Right atrium auricular region (tissue), 2 donors: ENCODE results near the gene COL12A1. TPM values are rescaled to one million over a fixed set of nuclear protein-coding genes. Genes with fewer than 3 reads are reported as not detected.

Experiments used
- DNase-seq: peaks from one replicate; pipeline ENCODE4 v3.0.0-alpha.2; 2019; ENCODE audit warnings: low spot score
- H3K27ac ChIP-seq, 2 donors: fragments of 200-600 bp; sonication (generic); 1 replicate in 1 of 2; 2 replicates in 1 of 2; pipeline ENCODE4 v1.5.1; 2016 to 2019
- H3K27me3 ChIP-seq, 2 donors: fragments of 200-600 bp; sonication (generic); one replicate each; pipeline versions ENCODE4 v1.5.1 to v1.6.0; 2017 to 2019
- H3K36me3 ChIP-seq: fragments of 200-600 bp; sonication (generic); one replicate; pipeline ENCODE4 v1.5.1; 2016
- H3K4me1 ChIP-seq, 2 donors: fragments of 200-600 bp; sonication (generic); one replicate each; pipeline versions ENCODE4 v1.5.1 to v1.6.0; 2017 to 2019
- H3K4me3 ChIP-seq, 2 donors: fragments of 200-600 bp; sonication (generic); 1 replicate in 1 of 2; 2 replicates in 1 of 2; pipeline ENCODE4 v1.5.1; 2017 to 2019; ENCODE audit warnings: mild to moderate bottlenecking in 1 of 2, moderate library complexity in 1 of 2
- H3K9me3 ChIP-seq, 2 donors: fragments of 200-600 bp; sonication (generic); one replicate each; pipeline ENCODE4 v1.5.1; 2019
- total RNA-seq, 2 donors: library from RNA; depleted of rRNA; stranded (reverse); fragments of >200 nt; gene quantifications; one replicate each; pipeline ENCODE4 v1.1.0, GENCODE V29; 2016
- TF ChIP-seq, protein P1 (sequence below), 2 donors: fragments of 200-600 bp; sonication (generic); IDR thresholded peaks; one replicate each; pipeline ENCODE4 v1.5.1; 2019; ENCODE audit warnings: antibody characterized with exemption in 2 of 2

COL12A1 gene
- total RNA-seq, 2 donors from 2014 or later: 28.6 to 29.7 TPM

DNA sequence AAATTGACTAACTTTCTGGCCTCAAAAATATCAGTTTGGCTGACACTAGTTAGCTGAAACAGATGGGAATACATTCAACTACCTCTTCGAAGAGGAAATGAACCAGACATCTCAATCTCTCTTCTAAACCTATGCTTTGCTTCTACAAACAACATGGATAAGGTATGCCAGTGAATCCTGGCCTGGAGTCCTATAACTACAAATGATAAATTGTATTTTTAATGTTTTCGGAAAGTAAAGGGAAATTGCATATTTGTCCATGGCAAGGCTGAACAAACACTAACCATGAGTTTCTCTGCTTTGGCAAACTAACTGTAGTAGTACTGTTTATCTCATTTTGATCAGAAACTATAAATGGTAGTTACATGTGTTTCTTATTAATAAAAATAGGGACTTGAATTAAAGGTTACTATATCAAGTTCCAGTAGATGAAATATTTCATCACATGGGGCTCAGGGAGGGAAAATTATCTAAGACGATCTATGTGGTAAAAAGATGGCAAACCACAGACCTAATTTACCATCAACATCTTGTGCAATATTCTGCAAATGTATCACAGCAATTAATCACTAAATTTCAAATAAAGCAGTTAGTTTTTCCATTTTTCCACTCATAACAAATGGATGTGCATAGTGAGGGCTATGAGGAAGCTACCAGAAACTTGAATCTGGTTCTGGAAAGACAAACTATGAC lies 76.8 kb downstream of the COL12A1 start:
- TF ChIP-seq, protein P1, sequence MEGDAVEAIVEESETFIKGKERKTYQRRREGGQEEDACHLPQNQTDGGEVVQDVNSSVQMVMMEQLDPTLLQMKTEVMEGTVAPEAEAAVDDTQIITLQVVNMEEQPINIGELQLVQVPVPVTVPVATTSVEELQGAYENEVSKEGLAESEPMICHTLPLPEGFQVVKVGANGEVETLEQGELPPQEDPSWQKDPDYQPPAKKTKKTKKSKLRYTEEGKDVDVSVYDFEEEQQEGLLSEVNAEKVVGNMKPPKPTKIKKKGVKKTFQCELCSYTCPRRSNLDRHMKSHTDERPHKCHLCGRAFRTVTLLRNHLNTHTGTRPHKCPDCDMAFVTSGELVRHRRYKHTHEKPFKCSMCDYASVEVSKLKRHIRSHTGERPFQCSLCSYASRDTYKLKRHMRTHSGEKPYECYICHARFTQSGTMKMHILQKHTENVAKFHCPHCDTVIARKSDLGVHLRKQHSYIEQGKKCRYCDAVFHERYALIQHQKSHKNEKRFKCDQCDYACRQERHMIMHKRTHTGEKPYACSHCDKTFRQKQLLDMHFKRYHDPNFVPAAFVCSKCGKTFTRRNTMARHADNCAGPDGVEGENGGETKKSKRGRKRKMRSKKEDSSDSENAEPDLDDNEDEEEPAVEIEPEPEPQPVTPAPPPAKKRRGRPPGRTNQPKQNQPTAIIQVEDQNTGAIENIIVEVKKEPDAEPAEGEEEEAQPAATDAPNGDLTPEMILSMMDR (IDR thresholded peaks at IDR 0.05): no peak
- Histone ChIP-seq H3K27me3 (no peaks in the 10 kb centered on the region), H3K9me3 (no peaks in the 10 kb centered on the region), H3K4me1 (no peaks in the 10 kb centered on the region), H3K4me3 (no peak overlapping the region), H3K36me3 (no peaks in the 10 kb centered on the region), H3K27ac (no peak overlapping the region)
- DNase-seq: no peak

DNA sequence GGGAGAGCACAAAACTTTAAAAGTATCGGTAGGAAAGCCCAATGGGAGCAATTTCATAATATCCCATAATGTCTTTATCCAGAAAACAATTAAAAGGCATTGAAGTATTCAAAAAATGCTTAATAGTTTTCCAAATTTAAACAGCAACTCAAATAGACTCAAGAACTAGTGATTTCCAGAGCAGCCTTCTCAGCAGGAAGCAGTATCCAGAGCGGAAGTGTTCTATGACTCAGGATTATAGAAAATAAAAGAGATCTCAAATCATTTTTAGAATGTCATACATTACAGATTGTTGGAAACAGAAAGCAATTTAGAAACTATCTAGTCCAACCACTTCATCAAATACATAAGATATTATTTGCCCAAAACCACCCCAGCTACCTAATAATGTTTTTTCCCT lies 79.3 kb downstream of the COL12A1 start:
- Histone ChIP-seq H3K4me1 (no peaks in the 10 kb centered on the region), H3K36me3 (no peaks in the 10 kb centered on the region), H3K9me3 (no peaks in the 10 kb centered on the region), H3K27me3 (no peaks in the 10 kb centered on the region), H3K27ac (no peak overlapping the region), H3K4me3 (no peak overlapping the region)
- TF ChIP-seq, protein P1 (IDR thresholded peaks at IDR 0.05): no peak
- DNase-seq: no peak

DNA sequence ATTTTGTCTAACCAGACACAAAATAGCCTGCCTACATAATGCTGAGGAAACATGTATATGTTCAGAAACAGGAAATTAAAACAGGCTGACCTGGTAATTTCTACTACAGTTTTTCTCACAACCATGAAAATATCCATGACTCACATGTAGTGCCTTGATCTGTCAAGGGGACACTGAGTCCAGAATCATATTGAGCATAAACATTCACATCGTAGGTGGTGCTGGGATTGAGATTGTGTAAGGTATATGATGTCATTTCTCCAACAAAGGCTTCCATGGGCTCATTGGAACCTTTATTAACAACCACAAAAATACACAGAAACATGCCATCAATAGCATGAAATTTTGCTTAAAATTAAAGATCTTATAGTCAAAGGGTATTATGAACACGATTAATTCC lies 80.9 kb downstream of the COL12A1 start:
- TF ChIP-seq, protein P1 (IDR thresholded peaks at IDR 0.05): no peak
- Histone ChIP-seq H3K36me3 (no peaks in the 10 kb centered on the region), H3K27ac (no peak overlapping the region), H3K4me1 (no peaks in the 10 kb centered on the region), H3K4me3 (no peak overlapping the region), H3K27me3 (no peaks in the 10 kb centered on the region), H3K9me3 (no peaks in the 10 kb centered on the region)
- DNase-seq: no peak

DNA sequence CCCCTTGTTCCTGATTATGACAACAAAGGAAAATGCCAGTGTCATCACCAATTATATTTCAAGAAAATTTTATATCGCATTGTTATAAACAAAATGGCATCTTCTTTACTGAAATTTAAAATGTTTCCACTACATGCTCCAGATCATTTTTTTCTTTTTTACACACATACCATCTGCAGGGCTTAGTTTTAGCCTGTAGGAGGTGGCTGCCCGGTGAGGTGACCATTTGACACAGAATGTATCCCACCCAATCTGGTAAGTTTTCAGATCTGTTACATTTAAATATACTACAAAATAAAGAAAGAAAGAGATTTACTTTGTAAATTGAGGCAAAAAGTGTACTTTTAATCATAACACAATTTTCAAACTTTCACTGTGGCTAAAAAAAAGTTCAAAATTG lies 81.8 kb downstream of the COL12A1 start:
- TF ChIP-seq, protein P1 (IDR thresholded peaks at IDR 0.05): no peak
- Histone ChIP-seq H3K27me3 (no peaks in the 10 kb centered on the region), H3K36me3 (no peaks in the 10 kb centered on the region), H3K9me3 (no peaks in the 10 kb centered on the region), H3K4me1 (no peaks in the 10 kb centered on the region), H3K27ac (no peak overlapping the region), H3K4me3 (no peak overlapping the region)
- DNase-seq: no peak

DNA sequence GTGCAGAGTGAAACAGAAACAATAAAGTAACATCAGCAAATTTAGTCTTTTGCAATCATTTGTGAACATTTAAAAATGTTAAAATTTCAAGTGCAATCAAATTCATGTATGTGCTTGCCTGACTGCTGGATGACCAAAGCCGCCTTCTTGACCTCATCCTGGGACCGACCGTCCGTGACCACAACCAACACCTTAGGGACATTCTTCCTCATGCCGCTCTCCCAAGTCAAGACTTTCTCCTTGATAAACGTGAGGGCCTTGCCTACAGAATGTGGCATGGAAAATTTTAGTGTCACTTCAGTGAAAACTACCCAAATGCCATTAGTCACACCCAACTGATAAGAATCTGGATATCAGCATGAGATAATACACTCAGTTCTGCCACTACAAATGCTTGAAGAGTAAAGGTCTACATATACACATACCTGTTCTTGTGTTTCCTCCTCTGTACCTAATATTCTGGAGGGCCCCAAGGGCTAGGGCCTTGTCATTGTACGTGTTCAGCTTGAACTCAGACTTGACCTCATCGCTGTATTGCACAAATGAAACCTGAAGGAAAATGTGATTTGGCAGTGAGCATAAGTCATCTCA lies 86.8 kb downstream of the COL12A1 start:
- no peak overlapping the region for H3K27ac ChIP-seq
- H3K9me3 ChIP-seq: no peaks in the 10 kb centered on the region
- H3K4me3 ChIP-seq: no peak overlapping the region
- H3K36me3 ChIP-seq: no peaks in the 10 kb centered on the region
- H3K4me1 ChIP-seq: no peaks in the 10 kb centered on the region
- no peaks in the 10 kb centered on the region for H3K27me3 ChIP-seq
- no peak for DNase-seq
- TF ChIP-seq, protein P1 (IDR thresholded peaks at IDR 0.05): no peak

DNA sequence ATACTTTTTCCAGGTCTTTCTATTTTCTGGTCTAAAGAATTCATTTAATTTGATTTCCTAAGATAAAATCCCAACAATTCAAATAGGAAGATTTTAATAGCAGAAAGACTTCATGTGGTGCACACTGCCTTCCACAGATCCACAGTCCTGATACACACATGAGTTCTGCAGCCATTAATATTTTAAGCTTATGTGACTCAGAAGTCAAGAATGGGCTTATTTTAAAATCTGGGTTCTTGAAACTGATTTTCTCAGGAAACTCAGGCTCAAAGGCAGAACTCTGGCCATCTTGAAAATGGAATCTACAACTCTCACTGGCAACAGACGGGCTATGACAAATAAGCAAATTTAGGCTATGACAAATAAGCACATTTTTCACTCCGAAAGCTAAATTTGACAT lies 88.2 kb downstream of the COL12A1 start:
- Histone ChIP-seq H3K4me1 (no peaks in the 10 kb centered on the region), H3K27ac (no peak overlapping the region), H3K36me3 (no peaks in the 10 kb centered on the region), H3K9me3 (no peaks in the 10 kb centered on the region), H3K27me3 (no peaks in the 10 kb centered on the region), H3K4me3 (no peak overlapping the region)
- no peak for DNase-seq
- TF ChIP-seq, protein P1 (IDR thresholded peaks at IDR 0.05): no peak
